Neural progenitor cell (in vitro differentiated cells): Measurements from ENCODE around the gene C1orf21. TPM values are rescaled to one million over a fixed set of nuclear protein-coding genes. Genes with fewer than 3 reads are reported as not detected.

Experiments used
- DNase-seq: peaks from one replicate; pipeline ENCODE4 v3.0.0-alpha.2; 2016; ENCODE audit warnings: low spot score
- H2AFZ ChIP-seq: fragments of 200-600 bp; sonication (generic); replicated peaks from 2 replicates; pipeline ENCODE4 v1.6.1; 2016; ENCODE audit warnings: antibody characterized with exemption
- H3F3A ChIP-seq: fragments of 200-600 bp; sonication (generic); 2 replicates; pipeline ENCODE4 v1.6.1; 2016; ENCODE audit warnings: antibody characterized with exemption, low read depth
- H3K27ac ChIP-seq: fragments of 200-600 bp; sonication (generic); 2 replicates; pipeline ENCODE4 v1.5.1; 2016; ENCODE audit warnings: mild to moderate bottlenecking
- H3K27me3 ChIP-seq: fragments of 200-600 bp; sonication (generic); 2 replicates; pipeline ENCODE4 v1.6.1; 2016; ENCODE audit warnings: mild to moderate bottlenecking, moderate library complexity
- H3K36me3 ChIP-seq: fragments of 200-600 bp; sonication (generic); 2 replicates; pipeline ENCODE4 v1.5.1; 2016
- H3K4me1 ChIP-seq: fragments of 200-600 bp; sonication (generic); 2 replicates; pipeline ENCODE4 v1.6.1; 2016; ENCODE audit warnings: mixed run types
- H3K4me2 ChIP-seq: fragments of 200-600 bp; sonication (generic); 2 replicates; pipeline ENCODE4 v1.6.1; 2016
- H3K4me3 ChIP-seq: fragments of 200-600 bp; sonication (generic); 2 replicates; pipeline ENCODE4 v1.5.1; 2016
- H3K79me2 ChIP-seq: fragments of 200-600 bp; sonication (generic); 2 replicates; pipeline ENCODE4 v1.6.1; 2016; ENCODE audit warnings: low read depth
- H3K9ac ChIP-seq: fragments of 200-600 bp; sonication (generic); 2 replicates; pipeline ENCODE4 v1.6.1; 2016
- H3K9me3 ChIP-seq: fragments of 200-600 bp; sonication (generic); 2 replicates; pipeline ENCODE4 v1.5.1; 2016; ENCODE audit warnings: low read depth
- H4K20me1 ChIP-seq: fragments of 200-600 bp; sonication (generic); 2 replicates; pipeline ENCODE4 v1.6.1; 2016; ENCODE audit warnings: low read depth
- H3K27ac Mint-ChIP-seq: 3 replicates; pipeline ENCODE4 v1.8.0; 2021; ENCODE audit warnings: mixed read lengths
- H3K27me3 Mint-ChIP-seq: 2 replicates; pipeline ENCODE4 v1.8.0; 2022; ENCODE audit warnings: low read depth, mild to moderate bottlenecking, inconsistent platforms, moderate library complexity, mixed read lengths; ENCODE audit not compliant: insufficient read depth
- H3K36me3 Mint-ChIP-seq: 3 replicates; pipeline ENCODE4 v1.8.0; 2021; ENCODE audit warnings: mixed read lengths
- H3K4me1 Mint-ChIP-seq: 3 replicates; pipeline ENCODE4 v1.8.0; 2021; ENCODE audit warnings: mixed read lengths
- H3K4me3 Mint-ChIP-seq: 3 replicates; pipeline ENCODE4 v1.8.0; 2021; ENCODE audit warnings: mild to moderate bottlenecking, moderate library complexity, mixed read lengths
- H3K9me3 Mint-ChIP-seq: 3 replicates; pipeline ENCODE4 v1.8.0; 2020; ENCODE audit warnings: mixed read lengths
- CTCF ChIP-seq: fragments of 200-600 bp; sonication (generic); IDR thresholded peaks from 2 replicates; pipeline ENCODE4 v1.5.1; 2017; ENCODE audit warnings: antibody characterized with exemption, mild to moderate bottlenecking
- EZH2 ChIP-seq: fragments of 200-600 bp; sonication (generic); IDR thresholded peaks from 2 replicates; pipeline ENCODE4 v1.6.1; 2017; ENCODE audit warnings: antibody characterized with exemption, mild to moderate bottlenecking, moderate library complexity
- EZH2phosphoT487 ChIP-seq: fragments of 200-600 bp; sonication (generic); IDR thresholded peaks from 2 replicates; pipeline ENCODE4 v1.6.1; 2017; ENCODE audit warnings: antibody characterized with exemption
- total RNA-seq: library from RNA; depleted of rRNA; stranded (reverse); fragments of >200 nt; gene quantifications from 2 replicates; pipeline ENCODE4 v1.2.3, GENCODE V29; 2015; ENCODE audit warnings: low replicate concordance

The C1orf21 gene
- total RNA-seq, 1 donor from 2014 or later = 117 TPM

GRCh38 chr1:184558691-184559090, 171.9 kb downstream of the C1orf21 start:
- H3K27ac Mint-ChIP-seq = no peak overlapping the region

GRCh38 chr1:184559117-184559713, 172.4 kb downstream of the C1orf21 start:
- H3K4me1 ChIP-seq = peaks cover 9% of the 10 kb centered on the region
- Mint-ChIP-seq H3K9me3 (no peaks in the 10 kb centered on the region), H3K27me3 (no peaks in the 10 kb centered on the region), H3K4me3 (no peak overlapping the region), H3K27ac (no peak overlapping the region), H3K4me1 (peaks cover 2% of the 10 kb centered on the region), H3K36me3 (no peaks in the 10 kb centered on the region)
- no peaks in the 10 kb centered on the region for H4K20me1 ChIP-seq
- H3K9me3 ChIP-seq = no peaks in the 10 kb centered on the region
- H3F3A ChIP-seq = no peaks in the 10 kb centered on the region
- no peak overlapping the region for H2AFZ ChIP-seq
- no peak for TF ChIP-seq CTCF
- no peak for TF ChIP-seq EZH2phosphoT487
- TF ChIP-seq EZH2 = no peak
- H3K27ac ChIP-seq = no peak overlapping the region
- no peak overlapping the region for H3K4me3 ChIP-seq
- DNase-seq = no peak
- H3K4me2 ChIP-seq = no peak overlapping the region
- H3K79me2 ChIP-seq = peaks cover 41% of the 10 kb centered on the region
- no peak overlapping the region for H3K9ac ChIP-seq
- no peaks in the 10 kb centered on the region for H3K27me3 ChIP-seq
- no peaks in the 10 kb centered on the region for H3K36me3 ChIP-seq

More at GRCh38 chr1:184558691-184559090, 171.9 kb downstream of the C1orf21 start:
- Histone ChIP-seq H4K20me1 (no peaks in the 10 kb centered on the region), H3K4me2 (no peak overlapping the region), H2AFZ (no peak overlapping the region), H3K4me1 (peaks cover 9% of the 10 kb centered on the region), H3K4me3 (no peak overlapping the region), H3K9me3 (no peaks in the 10 kb centered on the region), H3F3A (no peaks in the 10 kb centered on the region), H3K27ac (no peak overlapping the region), H3K27me3 (no peaks in the 10 kb centered on the region), H3K79me2 (peaks cover 39% of the 10 kb centered on the region), H3K36me3 (no peaks in the 10 kb centered on the region), H3K9ac (no peak overlapping the region)
- no peak overlapping the region for H3K4me3 Mint-ChIP-seq
- DNase-seq = no peak
- no peak for TF ChIP-seq CTCF
- H3K9me3 Mint-ChIP-seq = no peaks in the 10 kb centered on the region
- peaks cover 2% of the 10 kb centered on the region for H3K4me1 Mint-ChIP-seq
- H3K27me3 Mint-ChIP-seq = no peaks in the 10 kb centered on the region
- no peaks in the 10 kb centered on the region for H3K36me3 Mint-ChIP-seq

DNA sequence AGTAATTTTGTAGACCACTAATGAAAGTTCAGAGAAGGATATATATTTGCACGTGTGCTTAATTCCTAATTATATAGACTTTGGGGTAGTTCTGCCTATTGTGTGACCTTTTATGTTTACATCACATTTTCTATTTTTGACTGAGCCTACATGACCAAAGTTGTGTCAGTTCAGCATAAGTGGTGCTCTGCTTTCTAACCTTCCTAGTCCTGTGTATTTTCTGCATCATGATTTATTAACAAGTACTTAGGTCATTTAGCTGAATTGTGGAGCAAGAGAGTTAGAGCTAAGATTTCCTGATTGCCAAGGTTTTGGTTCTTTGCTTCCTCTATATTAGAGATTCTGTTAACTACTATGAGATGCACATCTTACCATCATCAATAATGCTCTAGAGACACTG, 176.0 kb downstream of the C1orf21 start:
- peaks cover 2% of the 10 kb centered on the region for H3K36me3 Mint-ChIP-seq
- H3K27ac Mint-ChIP-seq = no peak overlapping the region
- H3K4me3 ChIP-seq = no peak overlapping the region
- no peak overlapping the region for H3K27ac ChIP-seq
- H4K20me1 ChIP-seq = no peaks in the 10 kb centered on the region
- H3K36me3 ChIP-seq = no peaks in the 10 kb centered on the region
- no peak overlapping the region for H3K4me3 Mint-ChIP-seq
- no peaks in the 10 kb centered on the region for H3K9me3 Mint-ChIP-seq
- TF ChIP-seq EZH2phosphoT487 (no peak), EZH2 (no peak), CTCF (no peak)
- H2AFZ ChIP-seq = no peak overlapping the region
- H3K27me3 ChIP-seq = no peaks in the 10 kb centered on the region
- H3K9me3 ChIP-seq = no peaks in the 10 kb centered on the region
- no peak overlapping the region for H3K9ac ChIP-seq
- no peak for DNase-seq
- H3K4me1 ChIP-seq = peaks cover 6% of the 10 kb centered on the region
- no peaks in the 10 kb centered on the region for H3K27me3 Mint-ChIP-seq
- H3K4me2 ChIP-seq = no peak overlapping the region
- H3F3A ChIP-seq = no peaks in the 10 kb centered on the region
- peaks cover 25% of the 10 kb centered on the region for H3K79me2 ChIP-seq
- H3K4me1 Mint-ChIP-seq = peaks cover 2% of the 10 kb centered on the region
